Fibroblast of peridontal ligament (primary cell): ENCODE results near the gene DIP2B.
A peak's percentile ranks its signal among the peaks of the same experiment; 100 is the strongest.
"Not testable (repeated sequence)": the region's sequence is repeated elsewhere in the genome, so short reads cannot be mapped to it uniquely, and the experiment has no call there.

Source experiments
- DNase-seq: peaks from one replicate; pipeline ENCODE4 v3.0.0-alpha.2; 2010; ENCODE audit errors: extremely low read depth

The DIP2B gene

DNA sequence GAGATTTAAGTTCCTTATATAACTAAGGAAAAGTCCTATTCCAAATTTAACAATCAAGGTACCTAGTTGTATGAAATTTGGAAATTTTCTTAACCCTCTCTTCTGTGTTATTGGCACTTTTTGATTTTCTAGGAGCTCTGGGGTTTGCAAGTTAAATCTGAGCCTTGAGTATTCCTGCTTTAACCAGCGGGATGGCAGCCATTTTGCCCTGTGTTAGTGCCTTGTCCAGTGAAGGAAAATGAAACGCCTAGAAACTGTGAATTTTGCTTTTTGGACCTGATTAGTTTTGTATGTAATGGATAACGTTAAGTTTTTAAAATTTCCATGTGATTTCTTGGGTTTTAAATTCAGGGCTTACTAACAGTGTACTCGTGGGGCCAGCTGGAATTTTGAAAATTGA lies 45.1 kb downstream of the DIP2B start:
- no peak for DNase-seq

DNA sequence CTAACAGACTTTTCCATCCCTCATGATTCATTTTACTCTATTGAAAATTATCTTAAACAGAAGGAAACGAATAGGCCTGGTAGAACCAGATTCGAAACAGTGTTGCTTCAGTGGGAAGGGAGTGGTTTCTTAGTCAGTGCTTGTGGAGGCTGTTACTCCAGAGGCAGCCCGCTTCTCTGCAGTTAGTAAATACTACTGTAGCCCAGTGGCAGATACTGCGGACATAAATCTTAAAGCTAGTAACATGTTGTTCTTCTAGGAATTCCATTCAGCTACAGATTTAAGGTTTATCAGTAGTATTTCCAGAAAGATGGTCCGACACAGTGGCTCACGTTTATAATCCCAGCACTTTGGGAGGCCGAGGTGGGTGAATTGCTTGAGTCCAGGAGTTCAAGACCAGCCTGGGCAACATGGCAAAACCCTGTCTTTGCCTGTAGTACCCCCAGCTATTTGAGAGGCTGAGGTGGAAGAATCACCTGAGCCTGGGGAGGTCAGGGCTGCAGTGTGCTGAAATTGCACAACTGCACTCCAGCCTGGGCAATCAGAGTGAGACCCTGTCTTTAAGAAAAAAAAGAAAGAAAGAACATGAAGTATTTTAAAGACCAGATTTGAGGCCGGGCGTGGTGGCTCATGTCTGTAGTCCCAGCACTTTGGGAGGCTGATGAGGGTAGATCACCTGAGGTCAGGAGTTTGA lies 45.9 kb downstream of the DIP2B start:
- no peak for DNase-seq

DNA sequence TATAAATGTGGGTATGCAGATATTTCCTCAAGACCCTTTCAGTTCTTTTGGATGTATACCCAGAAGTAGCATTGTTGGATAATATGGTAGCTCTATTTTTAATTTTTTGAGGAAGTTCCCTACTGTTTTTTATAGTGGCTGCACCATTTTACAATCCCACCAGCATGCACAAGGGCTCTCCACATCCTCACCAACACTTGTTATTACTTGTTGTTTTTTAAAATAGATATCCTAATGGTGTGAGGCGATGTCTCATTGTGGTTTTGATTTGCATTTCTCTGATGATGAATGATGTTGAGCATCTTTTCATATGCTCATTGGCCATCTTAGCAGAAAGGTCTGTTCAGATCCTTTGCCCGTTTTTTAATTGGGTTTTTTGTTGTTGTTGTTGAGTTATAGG lies 47.1 kb downstream of the DIP2B start:
- DNase-seq, result no peak

DNA sequence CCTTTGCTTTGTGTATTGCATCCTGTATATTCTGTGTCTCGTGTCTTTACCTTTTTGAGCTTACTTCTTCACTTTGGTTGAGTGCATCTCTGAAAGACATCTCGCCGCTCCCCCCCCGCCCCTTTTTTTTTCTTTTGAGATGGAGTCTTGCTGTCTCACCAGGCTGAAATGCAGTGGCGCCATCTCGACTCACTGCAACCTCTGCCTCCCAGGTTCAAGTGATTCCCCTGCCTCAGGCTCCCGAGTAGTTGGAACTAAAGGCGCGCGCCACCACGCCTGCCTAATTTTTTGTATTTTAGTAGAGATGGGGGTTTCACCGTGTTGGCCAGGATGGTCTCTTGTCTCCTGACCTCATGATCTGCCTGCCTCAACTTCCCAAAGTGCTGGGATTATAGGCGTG lies 49.9 kb downstream of the DIP2B start:
- no peak for DNase-seq

DNA sequence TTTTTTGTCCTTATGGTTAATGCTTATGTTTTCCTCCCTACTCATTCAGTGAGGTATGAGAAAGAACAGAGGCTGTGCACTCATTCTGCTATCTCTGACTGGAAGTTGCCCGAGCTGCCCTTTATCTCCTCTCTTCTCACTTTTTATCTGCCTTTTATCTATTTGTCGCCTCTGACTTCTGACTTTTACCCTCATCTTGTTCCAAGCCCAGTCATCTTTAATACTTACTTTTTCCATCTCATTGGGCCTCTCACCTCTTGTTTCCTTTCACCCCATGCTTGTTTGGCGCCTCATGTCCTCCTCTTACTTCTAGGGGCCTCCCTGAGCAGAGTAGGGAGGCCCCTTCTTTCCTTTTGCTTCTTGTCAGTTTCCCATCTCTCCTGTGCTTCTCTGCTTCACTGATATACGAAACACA lies 50.7 kb downstream of the DIP2B start:
- DNase-seq, result no peak

DNA sequence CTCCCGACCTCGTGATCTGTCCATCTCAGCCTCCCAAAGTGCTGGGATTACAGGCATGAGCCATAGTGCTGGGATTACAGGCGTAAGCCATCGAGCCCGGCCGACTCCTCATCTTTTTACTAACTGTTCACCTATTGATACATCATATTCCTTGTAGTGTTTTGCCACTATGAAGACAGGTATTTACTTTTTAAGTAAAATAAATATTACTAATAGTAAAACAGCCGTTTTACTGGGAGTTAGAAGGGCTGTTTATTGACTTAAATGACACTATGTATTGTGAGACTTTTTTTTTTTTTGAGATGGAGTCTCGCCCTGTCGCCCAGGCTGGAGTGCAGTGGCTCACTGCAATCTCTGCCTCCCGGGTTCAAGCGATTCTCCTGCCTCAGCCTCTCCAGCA lies 51.5 kb downstream of the DIP2B start:
- DNase-seq, result no peak

DNA sequence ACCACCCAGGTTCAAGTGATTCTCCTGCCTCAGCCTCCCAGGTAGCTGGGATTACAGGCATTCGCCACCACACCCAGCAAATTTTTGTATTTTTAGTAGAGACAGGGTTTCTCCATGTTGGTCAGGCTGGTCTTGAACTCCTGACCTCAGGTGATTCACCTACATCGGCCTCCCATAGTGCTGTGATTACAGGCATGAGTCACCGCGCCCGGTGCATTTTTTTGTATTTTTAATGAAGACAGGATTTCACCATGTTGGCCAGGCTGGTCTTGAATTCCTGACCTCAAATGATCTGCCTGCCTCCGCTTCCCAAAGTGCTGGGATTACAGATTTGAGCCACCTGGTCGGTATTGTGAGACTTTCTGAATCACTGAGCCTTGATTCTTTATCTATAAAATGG lies 52.0 kb downstream of the DIP2B start:
- DNase-seq, result not testable (repeated sequence)

DNA sequence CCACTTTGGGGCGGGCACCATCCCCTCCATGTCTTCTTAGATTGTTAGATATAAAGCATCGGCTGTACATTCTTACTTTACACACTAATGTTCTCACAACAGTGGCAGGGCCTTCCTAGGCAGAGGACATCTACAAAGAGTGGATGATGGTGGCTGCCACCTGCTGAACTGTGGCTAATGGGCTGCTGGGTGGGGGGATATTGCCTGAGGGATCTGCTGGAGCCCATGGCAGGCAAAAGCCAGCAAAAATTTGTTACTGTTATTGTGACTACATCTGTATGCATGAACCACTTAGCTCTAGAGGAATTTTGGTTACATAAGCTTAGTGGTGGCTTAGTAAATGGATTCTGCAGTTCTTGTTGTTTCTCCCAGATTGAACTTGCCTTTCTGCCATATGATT lies 52.6 kb downstream of the DIP2B start:
- DNase-seq, result no peak

DNA sequence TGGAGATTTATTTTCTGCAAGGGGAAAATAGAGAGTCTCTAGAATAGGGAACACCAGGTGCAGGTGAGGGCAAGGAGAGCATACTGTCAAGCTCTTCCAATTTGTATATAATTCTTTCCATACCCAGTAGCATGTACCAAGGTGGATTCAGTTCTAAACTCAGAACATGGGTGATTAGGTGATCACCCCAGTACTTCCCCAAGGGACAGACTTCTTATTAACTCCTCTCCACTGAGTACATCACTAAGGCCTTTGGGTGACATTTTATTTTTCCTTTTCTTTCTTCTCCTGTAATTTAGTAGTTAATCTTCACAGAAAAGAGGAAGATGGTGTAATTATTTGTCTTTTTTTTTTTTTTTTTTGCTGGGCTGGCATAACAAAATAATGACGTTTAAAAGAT lies 54.2 kb downstream of the DIP2B start:
- no peak for DNase-seq

DNA sequence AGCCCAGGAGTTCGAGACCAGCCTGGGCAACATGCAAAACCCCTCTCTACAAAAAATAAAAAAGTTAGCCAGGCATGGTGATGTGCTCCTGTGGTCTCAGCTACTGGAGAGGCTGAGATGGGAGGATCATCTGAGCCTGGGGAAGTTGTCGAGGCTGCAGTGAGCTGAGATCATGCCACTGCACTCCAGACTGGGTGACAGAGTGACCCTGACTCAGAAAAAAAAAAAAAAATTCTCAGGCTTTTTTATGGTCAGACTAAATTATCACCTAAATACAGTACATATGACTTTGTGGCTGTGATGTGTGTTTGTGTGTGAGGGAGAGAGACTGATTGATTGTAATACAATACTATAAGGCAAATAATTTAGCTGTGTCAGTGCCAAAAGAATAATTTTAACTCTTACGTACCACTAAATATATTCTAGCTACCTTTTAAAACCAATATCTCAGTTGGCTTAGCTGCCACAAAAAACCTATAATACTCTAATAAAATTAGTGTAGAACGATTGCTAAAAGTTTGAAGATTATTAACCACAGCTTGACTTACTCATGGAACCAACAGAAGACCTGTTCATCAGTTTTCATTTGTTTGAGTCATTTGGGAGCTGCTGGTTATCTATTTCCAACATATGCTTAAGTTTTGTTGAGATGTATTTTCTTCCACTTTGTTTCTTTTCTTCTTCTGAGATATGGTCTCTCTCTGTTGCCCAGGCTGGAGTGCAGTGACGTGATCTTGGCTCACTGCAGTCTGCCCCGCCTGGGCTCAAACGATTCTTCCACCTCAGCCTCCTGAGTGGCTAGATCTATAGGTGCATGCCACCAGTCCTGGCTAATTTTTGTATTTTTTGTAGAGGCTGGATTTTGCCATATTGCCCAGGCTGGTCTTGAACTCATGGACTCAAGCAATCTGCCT lies 58.0 kb downstream of the DIP2B start:
- no peak for DNase-seq

DNA sequence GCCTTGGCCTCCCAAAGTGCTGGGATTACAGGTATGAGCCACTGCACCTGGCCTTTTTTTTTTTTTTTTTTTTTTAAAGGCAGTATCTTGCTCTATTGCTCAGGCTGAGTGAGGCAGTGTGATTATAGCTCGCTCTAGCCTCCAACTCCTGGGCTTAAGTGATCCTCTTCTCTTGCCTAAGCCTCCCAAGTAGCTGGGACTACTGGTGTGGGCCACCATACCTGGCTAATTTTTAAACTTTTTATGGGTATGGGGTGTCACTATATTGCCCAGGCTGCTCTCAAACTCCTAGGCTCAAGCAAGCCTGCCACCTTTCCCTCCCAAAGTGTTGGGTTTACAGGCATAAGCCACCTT lies 58.6 kb downstream of the DIP2B start:
- no peak for DNase-seq

DNA sequence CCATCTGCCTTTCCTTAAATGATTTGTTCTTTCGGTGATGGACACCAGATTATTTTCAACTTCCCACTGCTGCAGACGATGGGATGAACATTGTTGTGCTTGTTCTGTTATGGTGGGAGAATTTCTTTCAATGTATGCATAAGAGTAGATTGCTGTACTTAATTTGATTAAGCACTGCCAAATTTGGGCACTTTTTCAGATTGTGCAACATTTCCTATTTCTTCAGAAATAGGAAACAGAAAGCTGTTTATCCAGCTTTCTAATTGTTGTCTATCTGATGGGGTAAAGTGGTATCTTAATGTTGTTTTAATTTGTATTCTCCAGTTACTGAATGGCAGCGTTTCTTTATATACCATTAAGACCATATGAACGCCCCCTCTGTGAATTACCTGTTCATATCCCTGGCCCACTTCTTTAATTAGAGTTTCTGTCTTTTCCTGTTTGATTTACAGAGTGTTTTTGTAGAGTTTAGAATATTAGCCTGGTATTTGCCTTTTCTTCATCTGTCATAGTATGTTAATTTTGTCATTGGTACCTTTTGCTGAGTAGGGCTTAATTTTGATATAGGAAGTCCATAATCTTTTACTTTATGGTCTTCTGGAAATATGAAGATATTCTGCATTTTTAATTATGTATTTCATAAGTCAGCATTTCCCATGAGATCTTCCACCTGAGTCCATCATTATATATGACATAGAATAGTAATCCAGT lies 59.6 kb downstream of the DIP2B start:
- DNase-seq, result peak; percentile 52

DNA sequence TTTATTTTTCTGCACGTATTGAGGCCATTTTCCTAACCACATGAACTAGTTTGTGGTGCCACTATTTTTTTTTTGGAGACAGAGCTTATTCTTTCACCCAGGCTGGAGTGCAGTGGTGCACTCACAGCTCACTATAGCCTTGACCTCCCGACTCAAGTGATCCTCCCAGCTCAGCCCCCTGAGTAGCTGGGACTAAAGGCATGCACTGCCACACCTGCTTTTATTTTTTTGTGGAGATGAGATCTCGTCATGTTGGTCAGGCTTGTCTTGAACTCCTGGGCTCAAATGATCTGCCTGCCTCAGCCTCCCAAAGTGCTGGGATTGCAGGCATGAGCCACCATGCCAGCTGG lies 60.1 kb downstream of the DIP2B start:
- DNase-seq, result no peak

DNA sequence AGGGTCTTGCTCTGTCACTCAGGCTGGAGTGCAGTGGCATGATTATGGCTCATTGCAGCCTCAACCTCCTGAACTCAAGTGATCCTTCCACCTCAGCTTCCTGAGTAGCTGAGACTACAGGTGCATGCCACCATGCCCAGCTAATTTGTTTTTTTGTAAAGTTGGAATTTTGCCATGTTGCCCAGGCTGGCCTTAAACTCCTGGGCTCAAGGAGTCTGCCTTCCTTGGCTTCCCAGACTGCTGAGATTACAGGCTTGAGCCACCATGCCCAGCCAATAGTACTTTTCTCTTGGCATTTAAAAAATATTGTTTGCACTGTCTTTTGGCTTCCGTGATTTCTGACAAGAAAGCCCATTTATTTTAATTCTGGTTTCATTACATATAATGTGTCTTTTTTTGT lies 61.3 kb downstream of the DIP2B start:
- DNase-seq, result no peak

DNA sequence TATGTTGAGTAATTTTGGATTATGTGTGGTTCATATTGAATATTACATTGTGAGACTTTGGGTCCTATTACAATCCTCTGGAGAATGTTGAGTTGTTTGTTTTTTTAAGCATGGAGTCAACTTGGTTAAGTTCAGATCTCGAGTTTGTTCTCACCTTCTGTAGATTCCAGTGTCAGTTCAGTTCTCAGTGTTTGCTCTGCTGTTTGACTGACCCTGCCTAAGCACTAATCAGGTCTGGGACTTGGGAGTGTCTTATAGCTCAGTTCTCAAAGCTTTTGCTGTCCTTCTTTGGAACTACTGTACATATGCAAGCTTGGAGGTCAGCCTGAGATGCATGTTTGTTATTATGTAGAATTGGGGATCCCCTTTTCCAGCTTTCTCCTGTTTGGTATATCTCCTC lies 63.1 kb downstream of the DIP2B start:
- DNase-seq, result peak; percentile 51

DNA sequence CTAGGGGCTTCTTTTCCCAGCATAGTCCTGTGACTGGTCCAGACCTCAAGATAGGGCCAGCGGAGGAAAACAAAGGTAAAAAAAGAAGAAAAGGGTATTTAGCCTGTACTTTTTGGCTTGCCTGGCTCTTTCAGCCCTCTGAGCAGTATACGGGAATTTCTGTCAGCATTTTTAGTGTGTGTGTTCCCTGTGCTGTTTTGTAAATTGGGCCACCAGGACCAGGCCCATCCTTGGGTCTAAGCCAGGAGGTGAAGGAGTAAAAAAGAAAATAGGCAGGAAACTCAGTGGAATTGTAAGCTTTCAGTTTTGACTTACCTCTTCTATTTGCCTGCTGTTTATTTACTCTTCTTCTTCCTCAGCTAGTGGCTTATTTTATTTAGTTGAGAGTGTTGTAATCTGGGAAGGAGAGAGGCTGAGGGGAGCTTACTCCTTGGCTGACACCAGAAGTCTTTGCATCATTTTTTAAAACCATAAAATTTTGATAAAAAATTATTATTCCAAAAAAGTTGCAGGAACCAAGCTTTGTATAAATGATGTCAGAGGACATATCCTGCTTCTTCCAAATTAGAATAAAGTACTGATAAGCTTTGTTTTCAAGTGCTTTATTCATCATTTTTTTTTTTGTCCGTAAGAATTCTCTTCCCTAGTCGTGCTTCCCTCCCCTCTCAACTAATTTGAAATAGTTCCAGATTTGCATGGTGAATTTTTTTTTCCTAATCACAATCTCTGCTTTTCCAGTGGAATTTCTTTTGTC lies 63.7 kb downstream of the DIP2B start:
- DNase-seq, result peak; percentile 41

DNA sequence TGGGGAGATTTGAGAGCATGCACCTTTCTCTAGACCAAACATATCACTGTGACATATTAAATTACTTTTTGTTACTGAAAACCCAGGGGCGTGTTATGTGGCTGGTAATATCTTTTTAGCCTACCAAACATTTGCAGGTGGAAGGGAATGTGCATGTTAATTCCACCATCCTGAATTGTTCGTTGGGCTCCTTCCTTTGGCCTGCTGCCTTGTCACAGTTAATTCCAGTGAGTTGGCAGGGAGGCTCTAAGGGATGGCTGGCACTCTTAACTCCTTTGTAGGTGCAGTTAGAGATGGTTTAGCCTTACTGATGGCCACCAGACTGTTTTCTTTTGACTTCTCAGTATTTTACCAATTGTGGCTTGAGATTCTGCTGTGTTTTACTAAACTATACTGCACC lies 64.5 kb downstream of the DIP2B start:
- DNase-seq, result no peak

DNA sequence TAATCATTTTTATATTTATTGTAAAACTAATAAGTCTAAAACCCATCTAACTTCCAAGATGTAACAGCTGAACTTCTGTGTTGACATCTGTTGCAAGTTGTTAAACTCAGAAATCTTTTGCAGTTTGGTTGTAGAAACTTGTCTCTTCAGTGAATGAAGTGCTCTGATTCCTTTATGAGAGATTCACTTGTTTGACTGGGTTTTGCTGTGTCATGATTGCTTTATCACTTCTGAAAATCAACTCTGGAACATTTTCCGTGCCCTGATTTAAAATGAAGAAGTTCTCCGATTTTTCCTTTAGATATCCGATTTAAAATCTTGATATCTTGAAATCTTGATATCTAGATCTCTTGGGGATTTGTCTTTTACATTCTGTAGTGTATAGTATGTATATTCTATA lies 65.1 kb downstream of the DIP2B start:
- peak; percentile 47 for DNase-seq

DNA sequence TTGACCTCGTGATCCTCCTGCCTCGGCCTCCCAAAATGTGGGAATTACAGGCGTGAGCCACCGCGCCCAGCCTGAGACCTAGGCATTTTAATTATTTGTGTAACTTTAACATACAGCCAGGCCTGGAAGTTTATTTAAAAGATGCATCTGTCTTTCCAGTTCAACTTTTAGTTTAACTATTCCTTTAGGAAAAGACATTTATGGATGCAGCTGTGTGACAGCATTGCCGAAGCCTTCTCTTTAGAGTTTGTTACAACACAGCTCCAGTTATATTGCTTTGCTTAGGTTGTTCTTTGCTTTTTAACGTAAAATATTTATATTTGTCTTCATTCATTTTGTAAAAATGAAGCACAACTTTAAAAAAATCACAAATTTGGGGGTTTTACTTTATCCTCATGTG lies 67.0 kb downstream of the DIP2B start:
- no peak for DNase-seq

DNA sequence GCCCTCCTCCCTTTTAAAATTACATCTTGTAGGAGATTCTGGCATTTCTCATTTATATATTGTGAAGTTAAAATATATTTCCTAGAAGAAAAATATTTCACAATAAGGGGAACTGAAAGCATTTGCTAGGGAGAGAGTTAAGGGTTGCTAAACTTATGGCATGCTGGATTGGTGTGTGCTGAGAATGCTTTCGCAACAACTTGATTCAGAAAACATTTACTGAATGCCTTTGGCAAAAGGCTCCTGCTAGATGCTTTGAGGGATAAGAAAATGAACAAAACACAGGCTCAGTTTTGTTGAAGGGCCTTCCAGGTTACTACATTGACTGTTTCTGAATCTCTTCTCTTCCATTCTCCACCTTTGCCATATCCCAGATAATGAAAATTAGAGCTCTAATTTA lies 67.5 kb downstream of the DIP2B start:
- DNase-seq, result peak; percentile 96

DNA sequence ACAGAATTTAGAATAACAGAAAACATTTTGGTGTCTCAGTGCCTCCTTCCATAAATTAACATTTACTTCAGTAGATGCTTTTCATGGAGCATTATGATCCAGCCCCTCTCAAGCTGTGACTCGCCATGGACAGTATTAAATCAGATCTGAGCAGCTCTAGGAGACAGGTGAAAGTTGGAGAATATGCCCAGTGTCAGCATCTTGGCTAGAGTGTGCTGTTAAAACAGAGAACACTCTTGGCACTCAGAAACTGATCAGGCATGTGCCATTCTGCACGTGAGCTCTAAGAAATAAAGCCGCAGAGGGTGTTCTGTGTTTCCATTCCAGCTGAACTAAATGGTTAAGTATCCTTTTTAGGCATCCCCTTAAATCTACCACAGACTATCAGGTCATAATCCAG lies 68.0 kb downstream of the DIP2B start:
- no peak for DNase-seq

DNA sequence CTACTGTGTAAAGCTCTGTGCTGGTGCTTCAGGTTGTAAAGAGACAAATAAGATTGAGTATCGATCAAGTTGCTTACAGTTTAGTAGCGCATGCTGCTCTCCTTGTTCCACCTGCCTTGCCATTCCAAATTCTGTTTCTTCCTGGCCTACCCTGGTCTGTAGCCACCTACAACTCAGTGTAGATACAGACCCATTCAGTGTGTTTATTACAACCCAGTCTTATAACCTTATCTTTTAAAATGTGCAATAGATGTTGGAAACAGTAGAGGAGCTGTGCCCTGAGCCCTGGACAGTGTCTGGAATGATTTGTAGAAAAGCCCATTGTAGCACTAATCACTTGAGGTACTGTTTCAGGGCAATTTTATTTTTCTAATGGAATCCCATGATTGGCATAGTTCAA lies 68.5 kb downstream of the DIP2B start:
- DNase-seq, result no peak
